Measurements from ENCODE around the gene TAS1R1. TPM values are rescaled to one million over a fixed set of nuclear protein-coding genes. Genes with fewer than 3 reads are reported as not detected.

Gene TAS1R1
- polyA plus RNA-seq, 3 donors: 0.09 to 0.21 (median 0.19) TPM

GRCh38 chr1:6628971-6629479 lies 73.9 kb downstream of the TAS1R1 start:
- no peak for DNase-seq

Other genes with a start within 250 kb of the TAS1R1 start
- 10 to 100 TPM; 32.8 to 39.4 (median 36.8) TPM for gene ACOT7, start 161.5 kb upstream of the TAS1R1 start, polyA plus RNA-seq (ENCODE audit: insufficient read length in 3 of 3)
- gene HES2, start 135.4 kb upstream of the TAS1R1 start, polyA plus RNA-seq (ENCODE audit: insufficient read length in 3 of 3): under 1 TPM; 0.33 to 0.46 (median 0.40) TPM
- 10 to 100 TPM; 19.6 to 21.5 (median 21.5) TPM for gene ESPN, start 130.5 kb upstream of the TAS1R1 start, polyA plus RNA-seq (ENCODE audit: insufficient read length in 3 of 3)
- 10 to 100 TPM; 14.0 to 22.5 (median 20.2) TPM for gene TNFRSF25, start 89.1 kb upstream of the TAS1R1 start, polyA plus RNA-seq (ENCODE audit: insufficient read length in 3 of 3)
- 10 to 100 TPM; 16.3 to 25.1 (median 19.6) TPM for gene PLEKHG5, start 63.6 kb upstream of the TAS1R1 start, polyA plus RNA-seq (ENCODE audit: insufficient read length in 3 of 3)
- gene NOL9, start 794 bp upstream of the TAS1R1 start, polyA plus RNA-seq (ENCODE audit: insufficient read length in 3 of 3): 10 to 100 TPM; 13.9 to 25.2 (median 23.4) TPM
- 10 to 100 TPM; 35.0 to 46.0 (median 43.0) TPM for gene ZBTB48, start 24.7 kb downstream of the TAS1R1 start, polyA plus RNA-seq (ENCODE audit: insufficient read length in 3 of 3)
- 10 to 100 TPM; 16.3 to 17.8 (median 17.6) TPM for gene KLHL21, start 47.6 kb downstream of the TAS1R1 start, polyA plus RNA-seq (ENCODE audit: insufficient read length in 3 of 3)
- gene PHF13, start 58.4 kb downstream of the TAS1R1 start, polyA plus RNA-seq (ENCODE audit: insufficient read length in 3 of 3): 10 to 100 TPM; 24.7 to 28.2 (median 26.3) TPM
- 10 to 100 TPM; 21.0 to 23.8 (median 23.4) TPM for gene THAP3, start 69.6 kb downstream of the TAS1R1 start, polyA plus RNA-seq (ENCODE audit: insufficient read length in 3 of 3)
- gene DNAJC11, start 146.5 kb downstream of the TAS1R1 start, polyA plus RNA-seq (ENCODE audit: insufficient read length in 3 of 3): 10 to 100 TPM; 57.3 to 79.4 (median 78.4) TPM
- gene CAMTA1, start 230.1 kb downstream of the TAS1R1 start, polyA plus RNA-seq (ENCODE audit: insufficient read length in 3 of 3): 10 to 100 TPM; 72.3 to 83.1 (median 76.0) TPM

Data from renal pelvis (tissue), 4 donors.